GM10266 (cell line): ENCODE measurements around the gene ZSCAN30.
A peak's percentile ranks its signal among the peaks of the same experiment; 100 is the strongest.

Experiments
- DNase-seq: peaks from one replicate; pipeline ENCODE4 v3.0.0; 2012; ENCODE audit errors: extremely low spot score
- CTCF ChIP-seq: IDR thresholded peaks from 2 replicates; pipeline ENCODE4 v1.5.1; 2012; ENCODE audit warnings: mild to moderate bottlenecking, low read depth; ENCODE audit not compliant: control insufficient read depth, insufficient read depth; ENCODE audit errors: missing control alignments

The ZSCAN30 gene

GRCh38 chr18:35290094-35290735, at the start of gene ZSCAN30:
Gene ZSCAN30, minus strand, starts transcription at chr18:35290229. Its CDS starts 25,877 bp downstream, at chr18:35264352.
- no peak for TF ChIP-seq CTCF
- peak; percentile 90 for DNase-seq

GRCh38 chr18:35337286-35337685, 47.3 kb upstream of the ZSCAN30 start:
- no peak for DNase-seq
- TF ChIP-seq CTCF: no peak

- TF ChIP-seq CTCF: no peak
- DNase-seq: no peak
Measured at GRCh38 chr18:35335866-35336265, 45.8 kb upstream of the ZSCAN30 start.

GRCh38 chr18:35334821-35335220, 44.8 kb upstream of the ZSCAN30 start:
- TF ChIP-seq CTCF: no peak
- no peak for DNase-seq

- no peak for TF ChIP-seq CTCF
- no peak for DNase-seq
Measured at GRCh38 chr18:35334212-35334611, 44.2 kb upstream of the ZSCAN30 start.

GRCh38 chr18:35331367-35332087, 41.5 kb upstream of the ZSCAN30 start:
- DNase-seq: no peak
- TF ChIP-seq CTCF: no peak

- no peak for DNase-seq
- no peak for TF ChIP-seq CTCF
Measured at GRCh38 chr18:35328868-35329267, 38.8 kb upstream of the ZSCAN30 start.
